Effector memory CD8-positive, alpha-beta T cell (primary cell): ENCODE data around the gene HOXA9.

Experiments
- ATAC-seq: fragments of 150-1000 bp; cut with Tn5 transposase; replicated peaks from 2 replicates; pipeline ENCODE4 v1.10.0; 2021; ENCODE audit warnings: mild to moderate bottlenecking, moderate library complexity
- DNase-seq, 3 experiments: peaks; one replicate each; pipeline ENCODE4 v3.0.0; 2021
- H3K27ac Mint-ChIP-seq, 2 donors: one replicate each; pipeline ENCODE4 v1.8.0; 2022; ENCODE audit warnings: mild to moderate bottlenecking in 2 of 2, mixed read lengths in 2 of 2, moderate library complexity in 2 of 2
- H3K27me3 Mint-ChIP-seq, 2 donors: one replicate each; pipeline ENCODE4 v1.8.0; 2022; ENCODE audit warnings: mixed read lengths in 2 of 2
- H3K36me3 Mint-ChIP-seq: one replicate; pipeline ENCODE4 v1.8.0; 2022; ENCODE audit warnings: mild to moderate bottlenecking, moderate library complexity, mixed read lengths; ENCODE audit not compliant: insufficient read depth
- H3K4me1 Mint-ChIP-seq, 2 donors: one replicate each; pipeline ENCODE4 v1.8.0; 2022; ENCODE audit warnings: low read depth in 2 of 2, mixed read lengths in 2 of 2
- H3K4me3 Mint-ChIP-seq, 2 donors: one replicate each; pipeline ENCODE4 v1.8.0; 2022; ENCODE audit warnings: mild to moderate bottlenecking in 2 of 2, mixed read lengths in 2 of 2, moderate library complexity in 2 of 2
- H3K9me3 Mint-ChIP-seq, 2 donors: one replicate each; pipeline ENCODE4 v1.8.0; 2022; ENCODE audit warnings: mixed read lengths in 2 of 2

HOXA9 gene

DNA sequence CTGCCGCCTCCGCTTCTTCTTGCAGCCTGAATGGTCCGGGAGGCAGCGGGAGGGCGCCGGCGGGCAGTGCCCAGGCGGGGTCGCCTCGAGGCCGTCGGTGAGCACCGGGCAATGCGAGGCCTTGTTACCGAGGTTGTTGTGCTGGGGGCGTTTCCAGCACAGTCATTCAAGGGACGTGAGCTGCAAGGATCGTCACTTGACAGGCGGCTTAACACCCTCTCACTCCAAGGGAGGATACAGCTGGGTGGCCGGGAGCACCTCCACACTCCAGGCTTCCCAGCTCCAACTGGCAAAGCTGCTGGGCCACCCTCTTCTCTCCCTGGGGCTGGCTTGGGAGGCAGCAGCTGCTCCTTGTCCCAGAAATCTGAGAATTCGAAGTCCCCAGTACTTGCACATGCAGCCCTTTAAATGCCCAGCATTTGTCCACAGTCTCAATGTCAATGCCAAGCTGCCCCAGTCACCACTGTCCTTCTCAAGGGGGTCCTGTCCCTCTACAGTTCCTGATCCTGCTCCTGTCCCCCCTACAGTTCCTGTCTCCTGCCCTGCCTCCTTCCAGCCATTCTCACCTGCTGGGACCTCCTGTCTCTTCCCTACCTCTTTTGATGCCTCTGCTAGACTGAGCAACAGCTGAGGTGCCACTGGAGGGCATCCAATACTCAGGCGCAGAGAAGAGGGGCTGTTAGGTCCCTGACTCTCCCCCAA is 24.1 kb upstream of the HOXA9 start:
- H3K27ac Mint-ChIP-seq, result peak overlapping the region in 1 of 2 donors; percentile 69
- peaks cover 91 to 97% of the 10 kb centered on the region in 2 donors for H3K27me3 Mint-ChIP-seq
- peaks cover 36% of the 10 kb centered on the region for H3K36me3 Mint-ChIP-seq
- peak overlapping the region; percentile 9 to 86 for H3K4me3 Mint-ChIP-seq
- DNase-seq, result no peak
- no peak for ATAC-seq
- peaks cover 39 to 53% of the 10 kb centered on the region in 2 donors for H3K4me1 Mint-ChIP-seq
- H3K9me3 Mint-ChIP-seq, result no peaks in the 10 kb centered on the region

DNA sequence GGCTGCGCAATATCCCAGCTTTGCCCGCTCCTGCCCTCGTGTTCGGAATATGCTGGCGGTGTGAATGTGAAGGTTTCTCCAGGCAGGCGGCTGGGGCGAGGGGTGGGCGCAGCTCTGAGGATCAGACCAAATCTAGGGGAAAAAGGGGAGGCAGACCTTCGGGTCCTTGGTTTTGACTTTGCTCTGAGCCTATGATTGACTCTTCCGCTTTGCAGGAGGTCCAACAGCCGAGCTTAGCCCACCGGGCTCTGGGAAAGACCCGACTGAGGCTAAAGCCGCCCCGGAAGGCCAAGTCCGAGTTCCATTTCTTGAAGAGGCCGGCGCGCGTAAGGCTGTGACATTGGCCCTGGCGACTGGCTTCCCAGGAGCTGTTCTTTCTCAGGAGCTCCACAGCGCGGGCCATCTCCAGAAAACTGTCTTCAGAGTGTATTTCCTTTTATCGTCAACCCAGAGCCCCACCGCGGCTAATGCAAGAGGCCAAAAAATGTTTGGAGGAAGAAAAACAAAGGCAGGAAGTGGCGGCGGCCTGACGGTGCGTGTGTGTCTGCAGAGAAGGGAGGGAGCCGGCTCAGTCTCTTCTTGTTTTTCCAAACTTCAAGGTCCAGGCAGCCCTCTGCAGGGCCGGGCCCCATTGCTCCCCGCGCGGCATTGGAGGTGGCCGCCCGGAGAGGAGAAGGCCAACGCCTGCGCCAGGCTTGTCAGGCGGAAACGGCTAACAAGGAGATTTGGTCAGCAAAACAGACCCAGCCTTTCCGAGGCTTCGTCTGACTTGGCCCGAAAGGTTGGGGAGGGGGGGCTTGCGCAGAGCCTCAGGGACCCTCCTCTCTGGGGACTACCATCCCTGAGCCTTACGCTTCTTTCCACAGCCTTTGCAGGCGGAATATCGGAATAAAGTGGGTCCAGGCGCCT is 23.3 kb upstream of the HOXA9 start:
- peaks cover 83 to 97% of the 10 kb centered on the region in 2 donors for H3K27me3 Mint-ChIP-seq
- peak overlapping the region in 1 of 2 donors; percentile 64 for H3K27ac Mint-ChIP-seq
- peak overlapping the region; percentile 82 to 86 for H3K4me3 Mint-ChIP-seq
- H3K36me3 Mint-ChIP-seq, result peaks cover 44% of the 10 kb centered on the region
- DNase-seq, result no peak
- H3K9me3 Mint-ChIP-seq, result no peaks in the 10 kb centered on the region
- ATAC-seq, result peak; percentile 27
- peaks cover 43 to 56% of the 10 kb centered on the region in 2 donors for H3K4me1 Mint-ChIP-seq

DNA sequence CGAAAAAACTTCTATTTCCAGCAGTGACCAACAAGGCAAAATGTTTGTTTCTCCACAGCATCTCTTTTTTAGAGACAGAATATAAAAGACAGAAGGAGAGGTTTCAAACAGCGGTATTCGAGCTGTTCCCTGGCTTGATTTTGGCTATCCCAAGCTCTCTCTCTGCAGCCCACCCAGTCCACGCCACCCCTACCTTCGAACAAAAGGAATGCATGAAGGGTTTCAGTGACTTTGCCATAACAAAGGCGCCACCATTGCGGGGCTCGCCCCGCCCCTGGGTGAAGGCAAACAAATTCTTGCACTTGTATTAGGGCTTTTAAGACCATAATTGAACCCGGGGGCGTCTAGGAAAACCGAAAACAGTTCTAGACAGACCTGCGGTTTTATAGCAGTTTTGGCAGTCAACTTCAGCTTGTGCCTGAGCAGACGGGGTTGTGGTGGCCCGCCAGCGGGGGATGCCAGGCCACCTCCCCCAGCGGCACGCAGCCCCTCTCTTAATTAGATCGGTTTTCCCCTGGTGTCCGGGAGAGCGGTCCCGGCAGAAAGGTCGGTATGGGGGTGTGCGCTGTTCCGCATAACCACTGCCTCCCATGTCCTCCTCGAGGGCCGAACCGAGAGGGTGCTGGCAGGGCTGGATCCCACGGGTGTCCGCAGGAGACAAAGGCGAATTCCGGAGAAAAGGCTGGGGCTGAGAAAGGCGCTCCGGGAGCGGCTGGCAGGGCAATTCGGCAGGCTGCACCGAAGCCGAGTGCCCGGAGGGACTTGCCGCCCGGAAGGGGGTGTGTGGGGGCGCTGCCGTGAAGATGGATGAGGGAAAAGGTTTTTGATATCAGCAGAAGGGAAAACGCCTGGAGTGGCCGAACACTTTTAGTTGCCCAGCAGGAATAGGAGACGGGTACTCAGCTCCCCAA is 22.4 kb upstream of the HOXA9 start:
- no peaks in the 10 kb centered on the region for H3K9me3 Mint-ChIP-seq

DNA sequence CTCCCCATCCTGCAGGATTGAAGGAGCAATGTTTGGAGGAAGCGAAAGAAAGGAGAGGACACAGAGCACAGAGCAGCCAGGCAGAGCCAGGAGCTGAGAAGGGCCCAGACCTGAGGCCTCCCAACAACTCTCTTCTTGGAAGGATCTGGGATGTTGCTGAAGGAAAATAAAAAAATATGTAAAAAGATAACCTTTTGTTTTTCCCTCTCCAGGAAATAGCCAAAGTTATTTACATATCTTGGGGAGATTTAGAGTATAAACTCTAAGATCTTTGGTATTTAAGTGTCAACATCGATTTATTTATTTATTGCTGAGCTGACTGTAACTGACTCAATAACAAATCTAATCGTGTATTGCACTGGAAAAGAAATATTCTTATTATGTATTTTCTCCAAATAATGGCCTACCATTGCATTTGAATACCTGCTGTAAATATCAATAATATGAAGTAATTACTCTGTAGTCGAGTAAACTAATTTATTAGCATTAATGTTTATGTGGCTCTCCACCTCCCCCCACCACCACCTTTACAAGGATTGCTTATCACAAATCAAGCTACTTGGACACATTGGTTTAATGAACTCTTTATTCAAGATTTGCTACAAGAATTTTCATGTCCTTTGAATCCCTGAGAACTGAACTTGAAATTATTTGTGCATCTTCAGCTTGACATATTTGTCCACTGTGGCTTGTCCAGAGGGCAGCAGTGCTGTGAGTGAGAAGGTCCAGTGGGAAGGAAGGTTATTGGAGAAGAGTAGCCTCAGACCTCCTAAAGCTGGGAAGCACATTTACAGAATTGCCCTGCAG is 21.5 kb upstream of the HOXA9 start:
- ATAC-seq, result no peak
- DNase-seq, result no peak
- peak overlapping the region in 1 of 2 donors; percentile 82 for H3K4me3 Mint-ChIP-seq
- H3K27me3 Mint-ChIP-seq, result peaks cover 79 to 99% of the 10 kb centered on the region in 2 donors
- H3K27ac Mint-ChIP-seq, result no peak overlapping the region
- no peaks in the 10 kb centered on the region for H3K9me3 Mint-ChIP-seq
- peaks cover 53% of the 10 kb centered on the region for H3K36me3 Mint-ChIP-seq
- H3K4me1 Mint-ChIP-seq, result peaks cover 40 to 51% of the 10 kb centered on the region in 2 donors

More for the DNA sequence above, 22.4 kb upstream of the HOXA9 start:
- H3K27ac Mint-ChIP-seq, result no peak overlapping the region
- H3K27me3 Mint-ChIP-seq, result peaks cover 83 to 99% of the 10 kb centered on the region in 2 donors
- ATAC-seq (no peak), DNase-seq (no peak)
- peaks cover 53% of the 10 kb centered on the region for H3K36me3 Mint-ChIP-seq
- peak overlapping the region; percentile 82 to 86 for H3K4me3 Mint-ChIP-seq
- H3K4me1 Mint-ChIP-seq, result peaks cover 43 to 56% of the 10 kb centered on the region in 2 donors

DNA sequence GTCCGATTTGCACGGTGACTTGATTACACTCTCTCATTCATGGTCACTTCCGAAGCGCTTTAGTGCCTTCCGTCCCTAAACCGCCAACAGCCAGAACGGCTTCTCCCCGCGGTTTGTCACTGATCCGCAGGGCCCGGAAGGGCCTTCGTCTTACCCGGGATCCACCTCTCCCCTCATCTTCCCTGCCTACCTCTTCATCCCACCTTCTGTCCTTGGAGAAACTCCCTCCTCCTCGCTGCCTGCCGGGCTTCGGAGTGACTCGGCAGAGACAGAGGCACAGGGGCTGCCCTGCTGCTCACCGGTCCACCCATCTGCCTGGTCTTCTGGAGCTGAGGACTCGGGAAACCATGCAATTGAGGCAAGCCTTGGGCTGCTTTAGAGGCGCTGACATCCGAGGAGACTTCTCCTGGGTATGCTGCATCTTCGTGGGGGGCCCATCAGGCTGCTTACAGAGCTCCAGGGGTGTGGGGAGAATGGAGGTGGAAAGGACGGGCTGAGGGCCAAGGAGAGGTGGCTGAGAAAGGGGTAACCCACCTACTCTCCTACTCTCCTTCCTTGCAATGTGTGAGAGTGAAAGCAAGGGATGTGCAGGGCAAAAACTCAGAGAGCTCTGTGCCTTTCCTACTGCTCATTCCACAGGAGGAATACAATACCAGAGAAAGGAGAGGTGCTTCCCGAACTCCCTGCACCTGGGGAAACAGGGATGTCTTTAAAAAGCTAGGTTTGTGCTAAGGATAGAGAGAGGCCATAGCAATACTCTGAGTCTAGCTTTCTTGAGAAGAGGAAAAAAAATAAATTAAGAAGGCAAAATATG is 20.7 kb upstream of the HOXA9 start:
- DNase-seq (no peak), ATAC-seq (no peak)
- Mint-ChIP-seq H3K9me3 (no peaks in the 10 kb centered on the region), H3K36me3 (peaks cover 47% of the 10 kb centered on the region), H3K27ac (no peak overlapping the region), H3K4me1 (peaks cover 40 to 48% of the 10 kb centered on the region in 2 donors), H3K27me3 (peaks cover 71 to 93% of the 10 kb centered on the region in 2 donors), H3K4me3 (peak overlapping the region; percentile 80 to 87)

DNA sequence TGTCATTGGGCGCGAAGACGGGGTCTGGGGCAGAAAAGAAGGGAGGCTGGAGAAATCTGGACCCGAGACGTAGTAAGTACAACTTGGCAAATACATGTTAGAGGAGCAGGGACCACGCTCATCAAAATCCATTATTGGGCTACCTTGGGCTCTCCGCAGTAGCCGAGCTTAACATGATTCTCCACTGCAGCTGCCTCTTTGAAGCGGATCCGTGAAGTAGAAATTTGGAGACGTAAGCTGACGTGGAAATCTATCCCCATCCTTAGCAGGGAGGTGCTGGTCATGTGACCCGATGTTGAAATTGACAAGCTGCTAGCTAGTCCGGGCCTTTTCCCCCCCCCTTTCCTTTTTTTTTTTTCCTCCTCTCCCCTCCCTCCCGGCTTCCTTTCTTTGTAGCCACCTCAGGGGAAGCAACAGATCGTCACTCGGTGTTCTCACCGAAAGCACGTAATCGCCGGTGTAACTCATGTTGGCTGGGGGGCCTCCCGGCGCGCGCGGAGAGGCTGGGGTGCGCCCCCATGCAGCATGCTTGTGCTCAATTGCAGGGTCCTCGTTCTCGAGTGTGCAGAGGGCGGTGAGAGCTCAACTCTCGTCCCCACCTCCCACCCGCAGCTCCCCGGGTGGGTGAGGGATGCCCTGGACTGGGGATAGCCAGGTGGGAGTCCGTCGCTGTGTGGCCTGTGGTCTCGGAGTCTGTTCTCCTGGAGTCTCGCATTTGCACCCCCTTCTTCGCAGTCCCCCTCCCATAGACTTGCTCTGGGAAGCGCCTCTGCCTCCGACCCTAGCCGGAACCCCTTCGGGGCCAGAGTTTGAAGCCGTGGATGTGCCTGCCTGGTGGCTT is 19.9 kb upstream of the HOXA9 start, which contains the start of gene HOXA11:
HOXA11 (minus strand) TSS at position 220 of the 841 bp plus-strand sequence; CDS start at position 132, 88 bp downstream.
- DNase-seq, result no peak
- Mint-ChIP-seq H3K4me3 (peak within 1 kb of the TSS; percentile 80 to 87), H3K4me1 (peaks cover 40 to 48% of the 10 kb centered on the region in 2 donors), H3K27me3 (peaks cover 67 to 93% of the 10 kb centered on the region in 2 donors), H3K27ac (peak within 1 kb of the TSS in 1 of 2 donors; percentile 38), H3K36me3 (peaks cover 47% of the 10 kb centered on the region), H3K9me3 (no peaks in the 10 kb centered on the region)
- ATAC-seq, result peak; percentile 17

DNA sequence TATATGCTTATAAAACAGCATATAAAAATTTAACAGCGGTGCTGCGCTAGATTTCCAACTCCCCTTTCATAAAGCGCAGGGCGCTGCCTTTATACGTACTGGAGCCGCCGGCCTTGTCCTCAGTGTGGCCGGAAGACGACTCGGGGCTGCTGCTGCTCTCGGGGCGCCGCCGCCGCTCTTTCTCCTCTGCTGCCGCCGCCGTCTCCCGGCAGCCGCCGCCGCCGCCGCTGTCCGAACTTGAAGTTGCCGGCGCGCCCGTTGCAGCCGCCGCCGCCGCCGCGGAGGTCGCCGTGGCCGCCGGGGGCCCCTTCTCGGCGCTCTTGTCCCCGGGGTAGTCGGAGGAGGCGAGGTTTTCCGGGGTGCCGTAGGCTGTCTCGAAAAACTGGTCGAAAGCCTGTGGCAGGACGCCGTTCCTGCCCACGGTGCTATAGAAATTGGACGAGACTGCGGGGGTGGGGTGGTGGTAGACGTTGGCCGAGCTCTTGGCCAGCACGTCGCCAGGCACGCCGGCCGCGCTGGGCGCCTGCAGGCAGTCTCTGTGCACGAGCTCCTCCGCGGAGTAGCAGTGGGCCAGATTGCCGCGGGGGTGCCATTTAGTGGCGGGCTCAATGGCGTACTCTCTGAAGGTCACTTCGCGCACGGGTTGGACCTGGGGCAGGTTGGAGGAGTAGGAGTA is 19.1 kb upstream of the HOXA9 start:
- DNase-seq (no peak), ATAC-seq (peak; percentile 39)
- Mint-ChIP-seq H3K4me1 (peaks cover 42 to 44% of the 10 kb centered on the region in 2 donors), H3K4me3 (peak overlapping the region; percentile 80 to 87), H3K36me3 (peaks cover 49% of the 10 kb centered on the region), H3K27ac (peak overlapping the region in 1 of 2 donors; percentile 38), H3K27me3 (peaks cover 67 to 93% of the 10 kb centered on the region in 2 donors), H3K9me3 (no peaks in the 10 kb centered on the region)

DNA sequence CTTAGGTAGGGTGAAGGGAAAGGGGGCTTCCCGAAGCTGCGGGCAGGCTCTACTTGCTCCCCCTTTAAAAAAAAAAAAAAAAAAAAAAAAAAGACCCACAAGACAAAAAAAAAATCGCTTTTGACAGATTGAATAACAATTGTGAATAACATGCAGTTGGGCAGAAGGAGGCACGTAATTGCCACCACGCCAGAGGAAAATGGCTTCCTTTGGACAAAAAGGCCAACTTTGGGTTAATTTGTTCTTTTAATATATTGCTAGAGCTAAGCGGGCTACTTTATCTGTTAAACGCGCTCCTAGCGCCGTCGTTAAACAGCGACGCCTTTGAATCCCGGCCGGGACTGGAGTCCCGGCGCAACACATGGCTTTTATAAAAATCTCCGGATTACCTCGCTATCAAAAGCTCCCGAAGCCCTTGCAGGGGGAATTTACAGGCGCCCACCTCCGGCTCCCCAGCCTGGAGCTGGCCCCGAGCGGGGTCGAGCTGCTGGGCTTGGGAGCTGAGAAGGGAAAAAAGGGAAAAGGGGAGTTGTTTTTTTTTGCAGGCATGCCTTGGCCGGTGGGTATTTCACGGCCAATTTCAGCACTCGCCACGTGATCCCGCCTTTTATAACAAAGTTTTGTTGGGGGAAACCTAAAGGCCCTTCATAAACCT is 18.5 kb upstream of the HOXA9 start:
- Mint-ChIP-seq H3K9me3 (no peaks in the 10 kb centered on the region), H3K27ac (no peak overlapping the region), H3K4me1 (peaks cover 36 to 43% of the 10 kb centered on the region in 2 donors), H3K4me3 (peak overlapping the region; percentile 80 to 87), H3K36me3 (peaks cover 45% of the 10 kb centered on the region), H3K27me3 (peaks cover 67 to 93% of the 10 kb centered on the region in 2 donors)
- ATAC-seq (no peak), DNase-seq (no peak)

DNA sequence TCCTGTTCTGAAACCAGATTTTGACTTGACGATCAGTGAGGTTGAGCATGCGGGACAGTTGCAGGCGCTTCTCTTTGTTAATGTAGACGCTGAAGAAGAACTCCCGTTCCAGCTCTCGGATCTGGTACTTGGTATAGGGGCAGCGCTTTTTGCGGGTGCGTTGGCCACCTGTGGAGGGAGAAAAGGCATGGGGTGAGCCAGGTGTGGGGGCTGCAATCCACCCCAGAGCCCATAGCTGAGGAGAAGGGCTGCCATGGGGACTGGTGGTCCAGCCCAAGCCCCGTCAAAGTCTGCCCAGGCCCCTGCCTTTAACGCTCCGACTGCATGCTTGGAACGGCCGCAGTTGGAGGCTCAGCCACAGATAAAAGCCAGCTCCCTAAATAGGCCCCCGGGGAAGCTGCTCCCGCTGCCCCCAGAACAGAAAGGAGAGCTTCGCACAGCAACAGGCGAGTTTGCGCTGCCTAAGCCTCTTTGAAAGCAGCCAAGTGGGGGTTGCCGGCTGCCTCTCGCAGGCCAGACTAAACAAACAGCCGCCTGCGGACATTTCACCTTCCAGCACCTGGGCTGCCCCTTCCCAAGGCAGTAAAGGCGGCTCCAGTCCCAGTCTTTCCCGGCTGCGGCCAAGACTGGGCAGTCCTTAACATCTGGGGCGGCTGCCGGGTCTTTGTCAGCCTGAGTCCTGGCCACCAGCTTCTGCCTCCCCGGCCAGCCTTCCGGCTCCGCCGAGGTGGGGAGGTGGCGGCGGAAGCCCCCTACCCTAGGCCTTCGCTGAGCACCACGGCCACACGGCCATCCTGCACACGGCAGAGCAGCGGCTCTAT is 17.7 kb upstream of the HOXA9 start:
- peaks cover 44% of the 10 kb centered on the region for H3K36me3 Mint-ChIP-seq
- peaks cover 29 to 36% of the 10 kb centered on the region in 2 donors for H3K4me1 Mint-ChIP-seq
- peak overlapping the region; percentile 80 to 87 for H3K4me3 Mint-ChIP-seq
- ATAC-seq, result no peak
- no peaks in the 10 kb centered on the region for H3K9me3 Mint-ChIP-seq
- no peak for DNase-seq
- peaks cover 67 to 93% of the 10 kb centered on the region in 2 donors for H3K27me3 Mint-ChIP-seq
- no peak overlapping the region for H3K27ac Mint-ChIP-seq
